Neutrophil (primary cell): ENCODE measurements around the gene CEBPB.

Experiments used
- H3K27ac ChIP-seq: fragments of 200-600 bp; sonication (generic); 2 replicates; pipeline ENCODE4 v1.5.1; 2016; ENCODE audit warnings: mild to moderate bottlenecking, moderate library complexity
- H3K27me3 ChIP-seq: fragments of 200-600 bp; sonication (generic); 2 replicates; pipeline ENCODE4 v1.6.0; 2016; ENCODE audit warnings: mild to moderate bottlenecking
- H3K36me3 ChIP-seq: fragments of 200-600 bp; sonication (generic); 2 replicates; pipeline ENCODE4 v1.5.1; 2017
- H3K4me1 ChIP-seq, 2 experiments: fragments of 200-600 bp in 1 of 2; sonication (generic) in 1 of 2; 1 replicate in 1 of 2; 2 replicates in 1 of 2; pipeline versions ENCODE4 v1.5.1 to v1.6.1; 2013 to 2016; ENCODE audit warnings: low read depth in 1 of 2, low read length in 1 of 2, mild to moderate bottlenecking in 1 of 2, moderate library complexity in 1 of 2; ENCODE audit not compliant: control insufficient read depth in 1 of 2, insufficient read depth in 1 of 2
- H3K4me3 ChIP-seq, 2 experiments: fragments of 200-600 bp in 1 of 2; sonication (generic) in 1 of 2; 1 replicate in 1 of 2; 2 replicates in 1 of 2; pipeline ENCODE4 v1.5.1; 2013 to 2016; ENCODE audit warnings: low read depth in 1 of 2, low read length in 1 of 2, mild to moderate bottlenecking in 1 of 2, moderate library complexity in 1 of 2
- H3K9me3 ChIP-seq: fragments of 200-600 bp; sonication (generic); 2 replicates; pipeline ENCODE4 v1.5.1; 2016
- TF ChIP-seq, protein P1 (sequence below): fragments of 200-600 bp; sonication (generic); IDR thresholded peaks from 2 replicates; pipeline ENCODE4 v1.5.1; 2016; ENCODE audit warnings: antibody characterized with exemption

The CEBPB gene

DNA sequence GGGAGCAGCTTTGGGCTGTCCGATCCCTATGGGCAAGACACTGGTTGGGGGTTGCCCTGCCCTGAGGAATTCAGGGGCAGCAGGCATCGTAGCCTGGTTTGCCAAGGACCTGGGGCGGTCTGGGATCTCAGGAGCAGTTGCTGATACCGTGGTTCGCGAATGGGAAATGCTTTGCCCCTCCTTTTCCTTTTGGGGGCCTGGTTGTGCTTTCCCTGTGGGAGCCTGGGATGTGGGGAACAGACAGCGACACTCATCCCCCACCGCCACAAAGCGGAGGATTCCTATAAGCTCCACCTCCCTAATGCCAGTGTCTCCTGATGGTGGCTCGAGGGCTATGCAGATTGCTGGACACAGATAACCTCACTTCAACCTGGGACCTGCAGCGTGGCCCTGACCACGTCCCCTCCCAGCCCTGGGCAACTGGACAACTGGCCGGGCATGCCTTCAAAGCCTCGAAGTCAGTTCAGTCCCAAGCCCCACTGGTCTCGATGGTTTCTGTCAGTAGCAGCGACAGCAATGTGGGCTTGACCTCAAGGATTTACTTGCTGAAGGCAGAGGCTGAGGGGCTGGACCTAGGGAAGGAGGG, 3.3 kb downstream of the CEBPB start:
- TF ChIP-seq, protein P1, sequence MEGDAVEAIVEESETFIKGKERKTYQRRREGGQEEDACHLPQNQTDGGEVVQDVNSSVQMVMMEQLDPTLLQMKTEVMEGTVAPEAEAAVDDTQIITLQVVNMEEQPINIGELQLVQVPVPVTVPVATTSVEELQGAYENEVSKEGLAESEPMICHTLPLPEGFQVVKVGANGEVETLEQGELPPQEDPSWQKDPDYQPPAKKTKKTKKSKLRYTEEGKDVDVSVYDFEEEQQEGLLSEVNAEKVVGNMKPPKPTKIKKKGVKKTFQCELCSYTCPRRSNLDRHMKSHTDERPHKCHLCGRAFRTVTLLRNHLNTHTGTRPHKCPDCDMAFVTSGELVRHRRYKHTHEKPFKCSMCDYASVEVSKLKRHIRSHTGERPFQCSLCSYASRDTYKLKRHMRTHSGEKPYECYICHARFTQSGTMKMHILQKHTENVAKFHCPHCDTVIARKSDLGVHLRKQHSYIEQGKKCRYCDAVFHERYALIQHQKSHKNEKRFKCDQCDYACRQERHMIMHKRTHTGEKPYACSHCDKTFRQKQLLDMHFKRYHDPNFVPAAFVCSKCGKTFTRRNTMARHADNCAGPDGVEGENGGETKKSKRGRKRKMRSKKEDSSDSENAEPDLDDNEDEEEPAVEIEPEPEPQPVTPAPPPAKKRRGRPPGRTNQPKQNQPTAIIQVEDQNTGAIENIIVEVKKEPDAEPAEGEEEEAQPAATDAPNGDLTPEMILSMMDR = no peak
- H3K4me3 ChIP-seq = peak overlapping the region; percentile 87 to 93
- H3K27me3 ChIP-seq = no peaks in the 10 kb centered on the region
- no peaks in the 10 kb centered on the region for H3K9me3 ChIP-seq
- H3K4me1 ChIP-seq = peaks cover 67 to 69% of the 10 kb centered on the region in 2 experiments
- peak overlapping the region; percentile 100 for H3K27ac ChIP-seq
- H3K36me3 ChIP-seq = peaks cover 38% of the 10 kb centered on the region

DNA sequence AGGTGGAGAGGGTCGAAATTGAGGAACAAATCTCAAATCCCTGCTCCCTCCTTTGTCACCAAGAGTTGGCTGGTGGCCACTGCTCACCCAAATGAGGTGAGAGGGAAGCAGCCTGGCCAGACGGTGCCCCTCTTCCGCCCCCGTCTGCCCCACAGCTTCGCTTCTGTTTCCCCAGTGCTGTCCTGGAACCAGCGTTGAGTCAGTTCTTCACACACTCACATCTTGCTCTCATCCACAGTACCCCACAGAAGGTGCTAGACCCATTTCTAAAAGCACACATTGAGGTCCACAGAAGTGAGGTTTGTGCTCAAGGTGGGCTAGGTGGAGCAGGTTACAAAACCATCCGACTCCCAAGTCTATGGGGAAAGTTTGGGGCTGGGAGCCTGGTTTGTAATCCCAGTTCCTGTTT, 3.8 kb downstream of the CEBPB start:
- TF ChIP-seq, protein P1 = no peak
- H3K27me3 ChIP-seq = no peaks in the 10 kb centered on the region
- H3K4me1 ChIP-seq = peaks cover 62 to 67% of the 10 kb centered on the region in 2 experiments
- H3K4me3 ChIP-seq = peak overlapping the region; percentile 87 to 93
- no peaks in the 10 kb centered on the region for H3K9me3 ChIP-seq
- peaks cover 38% of the 10 kb centered on the region for H3K36me3 ChIP-seq
- peak overlapping the region; percentile 100 for H3K27ac ChIP-seq

DNA sequence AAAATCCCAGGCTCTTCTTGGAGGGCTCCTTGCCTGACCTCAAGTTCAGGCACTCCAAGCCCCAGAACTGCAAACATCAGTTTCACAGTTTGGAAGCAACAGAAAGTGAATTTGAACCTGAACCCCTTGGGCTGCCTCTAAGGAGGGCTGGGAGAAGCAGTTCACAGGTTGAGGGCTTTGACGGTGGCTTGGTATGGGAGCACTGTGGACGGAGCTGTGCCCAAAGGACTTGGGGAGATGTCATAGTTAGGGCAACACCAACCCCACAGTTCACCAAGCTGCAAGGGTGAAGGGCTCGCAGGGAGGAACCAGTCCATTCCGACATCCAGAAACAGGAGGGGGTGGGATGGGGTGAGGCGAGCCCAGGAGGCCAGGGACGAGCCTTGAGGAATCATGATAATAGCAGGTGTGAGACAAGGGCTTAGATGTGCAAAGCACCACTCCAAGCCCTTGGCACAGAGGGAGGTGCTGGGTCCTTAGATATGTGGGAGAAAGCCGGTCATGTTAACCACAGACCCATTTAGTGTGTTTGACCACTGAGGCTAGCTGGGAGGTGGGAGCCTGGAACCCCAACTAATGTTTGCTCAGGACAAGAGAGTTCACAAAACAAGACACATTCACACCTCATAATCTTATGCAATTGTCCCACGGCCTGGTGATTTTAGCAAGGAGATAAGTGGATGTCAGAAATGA, 4.3 kb downstream of the CEBPB start:
- peak overlapping the region; percentile 100 for H3K27ac ChIP-seq

DNA sequence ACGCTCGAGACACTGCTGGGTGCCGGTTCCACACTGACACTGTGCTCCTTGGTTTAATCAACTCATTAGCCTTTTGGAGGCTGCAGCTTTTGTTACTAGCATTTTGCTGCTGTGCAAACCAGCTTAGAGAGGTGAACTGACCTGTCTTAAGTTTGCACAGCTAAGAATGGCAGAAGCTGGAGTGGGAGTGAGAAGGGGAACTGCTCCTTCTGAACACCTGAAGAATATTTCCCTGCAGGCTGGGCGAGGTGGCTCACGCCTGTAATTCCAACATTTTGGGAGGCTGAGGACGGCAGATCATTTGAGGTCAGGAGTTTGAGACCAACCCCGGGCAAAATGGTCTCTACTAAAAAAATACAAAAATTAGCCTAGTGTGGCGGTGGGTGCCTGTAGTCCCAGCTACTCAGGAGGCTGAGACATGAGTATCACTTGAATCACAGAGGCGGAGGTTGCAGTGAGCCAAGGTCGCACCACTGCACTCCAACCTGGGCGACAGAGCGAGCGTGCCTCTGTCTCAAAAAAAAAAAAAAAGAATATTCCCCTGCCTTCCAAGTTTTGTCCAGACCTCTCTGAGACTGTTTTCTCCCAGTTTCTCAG, 5.0 kb downstream of the CEBPB start:
- H3K27me3 ChIP-seq = no peaks in the 10 kb centered on the region
- H3K4me1 ChIP-seq = peaks cover 63 to 67% of the 10 kb centered on the region in 2 experiments
- peak overlapping the region; percentile 87 to 93 for H3K4me3 ChIP-seq
- H3K27ac ChIP-seq = peak overlapping the region; percentile 100
- H3K36me3 ChIP-seq = peaks cover 43% of the 10 kb centered on the region
- no peaks in the 10 kb centered on the region for H3K9me3 ChIP-seq
- TF ChIP-seq, protein P1 = no peak

More for the DNA sequence above, 4.3 kb downstream of the CEBPB start:
- Histone ChIP-seq H3K36me3 (peaks cover 38% of the 10 kb centered on the region), H3K4me1 (peaks cover 62 to 67% of the 10 kb centered on the region in 2 experiments), H3K27me3 (no peaks in the 10 kb centered on the region), H3K9me3 (no peaks in the 10 kb centered on the region), H3K4me3 (peak overlapping the region; percentile 87 to 93)
- TF ChIP-seq, protein P1 = no peak

DNA sequence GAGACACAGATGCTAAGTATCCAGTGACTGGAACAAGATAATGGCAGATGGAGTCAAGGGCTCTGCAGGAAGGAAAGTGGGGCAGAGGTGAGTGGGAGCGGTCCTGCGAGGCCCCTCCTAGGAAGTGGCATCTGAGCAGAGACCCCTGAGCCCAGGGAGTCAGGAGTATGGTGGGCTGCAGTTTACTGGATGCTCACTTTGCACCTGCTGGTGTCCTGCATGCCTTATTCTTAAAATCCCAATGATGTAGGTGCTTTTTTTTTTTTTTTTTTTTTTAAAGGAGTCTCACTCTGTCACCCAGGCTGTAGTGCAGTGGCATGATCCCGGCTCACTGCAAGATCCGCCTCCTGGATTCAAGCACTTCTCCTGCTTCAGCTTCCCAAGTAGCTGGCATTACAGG, 5.6 kb downstream of the CEBPB start:
- TF ChIP-seq, protein P1 = no peak
- H3K36me3 ChIP-seq = peaks cover 49% of the 10 kb centered on the region
- H3K4me3 ChIP-seq = peak overlapping the region; percentile 10 to 28
- peak overlapping the region; percentile 100 for H3K27ac ChIP-seq
- H3K4me1 ChIP-seq = peaks cover 63 to 67% of the 10 kb centered on the region in 2 experiments
- no peaks in the 10 kb centered on the region for H3K9me3 ChIP-seq
- no peaks in the 10 kb centered on the region for H3K27me3 ChIP-seq
